ENCODE measurements around the gene MYO1A. TPM values are rescaled to one million over a fixed set of nuclear protein-coding genes. Genes with fewer than 3 reads are reported as not detected.
"Not testable (repeated sequence)": the region's sequence is repeated elsewhere in the genome, so short reads cannot be mapped to it uniquely, and the experiment has no call there.

MYO1A gene
- total RNA-seq, 2 experiments from 2014 or later = 0.82 to 1.5 TPM

DNA sequence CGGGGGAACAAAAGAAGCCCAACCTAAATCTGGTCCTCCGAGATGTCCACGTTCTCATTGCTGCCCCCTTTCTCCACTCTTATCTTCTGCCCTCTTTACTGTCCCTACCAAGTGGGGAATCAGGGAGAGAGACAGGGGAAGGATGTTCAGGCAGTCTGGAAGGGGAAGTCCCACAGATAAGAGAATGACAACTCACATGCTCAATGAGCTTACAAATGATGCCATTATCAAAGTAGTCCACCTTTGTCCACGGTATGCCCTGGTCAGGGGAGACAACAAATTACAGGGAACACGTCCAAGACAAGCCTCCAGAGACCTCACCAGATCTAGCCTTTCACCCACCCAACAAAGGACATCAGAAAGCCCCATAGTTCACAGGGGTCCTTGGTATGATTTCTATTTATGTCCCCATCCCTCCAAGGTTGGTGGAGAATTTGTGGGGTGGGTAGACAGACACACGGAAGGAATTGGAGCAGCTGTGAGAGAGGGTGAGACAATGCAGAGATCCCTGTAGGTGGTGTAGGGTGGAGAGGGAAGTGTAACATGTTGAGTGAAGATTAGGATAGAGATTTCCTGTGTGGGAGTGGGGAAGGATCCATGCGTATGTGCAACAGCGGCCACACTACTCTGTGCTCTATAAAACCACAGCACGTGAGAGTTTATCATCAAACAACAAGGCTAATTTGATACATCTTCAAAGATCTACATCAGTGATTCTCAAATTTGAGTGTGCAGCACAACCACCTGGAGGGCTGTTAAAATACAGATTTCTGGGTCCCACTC, 10.7 kb downstream of the MYO1A start:
- H3K4me1 Mint-ChIP-seq = no peaks in the 10 kb centered on the region
- ATAC-seq (no peak), DNase-seq (no peak)
- H3K4me3 Mint-ChIP-seq = no peak overlapping the region
- CTCF ChIA-PET = interaction anchor here (2.6 kb wide), 1 partner anchor 37 kb away, joined by 9 read pairs; no protein-coding TSS in a partner anchor
- H3K9me3 Mint-ChIP-seq (ENCODE audit: low read depth) = no peaks in the 10 kb centered on the region
- H3K27ac Mint-ChIP-seq = no peak overlapping the region
- no peaks in the 10 kb centered on the region for H3K36me3 Mint-ChIP-seq
- H3K27me3 Mint-ChIP-seq = peaks cover 3% of the 10 kb centered on the region

GRCh38 chr12:57037264-57037663, 12.7 kb downstream of the MYO1A start:
- CTCF ChIA-PET = interaction anchor here (1.7 to 2.4 kb wide), 3 partner anchors 23 to 75 kb away, joined by 4 to 10 read pairs (median 4); no protein-coding TSS in a partner anchor
- H3K27me3 Mint-ChIP-seq = peaks cover 3% of the 10 kb centered on the region
- H3K27ac Mint-ChIP-seq = no peak overlapping the region
- no peak overlapping the region for H3K4me3 Mint-ChIP-seq
- ATAC-seq (no peak), DNase-seq (no peak)
- H3K4me1 Mint-ChIP-seq = no peaks in the 10 kb centered on the region
- H3K36me3 Mint-ChIP-seq = no peaks in the 10 kb centered on the region
- no peaks in the 10 kb centered on the region for H3K9me3 Mint-ChIP-seq (ENCODE audit: low read depth)

DNA sequence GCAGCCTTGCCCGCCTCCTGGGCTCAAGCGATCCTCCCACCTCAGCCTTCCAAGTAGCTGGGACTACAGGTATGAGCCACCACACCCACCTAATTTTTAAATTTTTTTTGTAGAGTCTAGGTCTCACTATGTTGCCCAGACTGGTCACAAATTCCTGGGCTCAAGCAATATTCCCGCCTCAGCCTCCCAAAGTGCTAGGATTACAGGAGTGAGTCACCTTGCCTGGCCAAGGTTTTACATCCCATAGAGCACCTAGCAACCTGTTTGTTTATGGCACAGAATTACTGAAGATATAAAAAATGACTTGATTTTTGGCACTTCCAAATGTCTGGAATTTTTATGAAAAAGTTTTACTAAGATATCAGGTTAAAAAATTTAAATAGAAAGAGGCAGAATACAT, 16.5 kb downstream of the MYO1A start:
- Mint-ChIP-seq H3K4me1 (peaks cover 16% of the 10 kb centered on the region), H3K27ac (no peak overlapping the region), H3K4me3 (no peak overlapping the region), H3K36me3 (no peaks in the 10 kb centered on the region), H3K27me3 (no peaks in the 10 kb centered on the region), H3K9me3 (ENCODE audit: low read depth) (no peaks in the 10 kb centered on the region)
- ATAC-seq (no peak), DNase-seq (no peak)
- CTCF ChIA-PET = interaction anchor here (0.6 to 5.6 kb wide), 8 partner anchors 10 to 205 kb away, joined by 3 to 43 read pairs (median 6); partner anchors contain the start of genes MYO1A and STAT6

GRCh38 chr12:57031789-57032188, 18.1 kb downstream of the MYO1A start:
- ATAC-seq (no peak), DNase-seq (no peak)
- H3K9me3 Mint-ChIP-seq (ENCODE audit: low read depth) = no peaks in the 10 kb centered on the region
- H3K4me1 Mint-ChIP-seq = peaks cover 25% of the 10 kb centered on the region
- CTCF ChIA-PET = interaction anchor here (0.8 to 5.6 kb wide), 13 partner anchors 9 to 275 kb away, joined by 3 to 43 read pairs (median 6); partner anchors contain the start of genes MYO1A and STAT6
- H3K36me3 Mint-ChIP-seq = no peaks in the 10 kb centered on the region
- H3K27me3 Mint-ChIP-seq = no peaks in the 10 kb centered on the region
- H3K4me3 Mint-ChIP-seq = no peak overlapping the region
- H3K27ac Mint-ChIP-seq = no peak overlapping the region

- no peaks in the 10 kb centered on the region for H3K27me3 Mint-ChIP-seq
- DNase-seq (no peak), ATAC-seq (peak; percentile 53)
- CTCF ChIA-PET = interaction anchor here (0.7 to 5.6 kb wide), 14 partner anchors 8 to 274 kb away, joined by 3 to 43 read pairs (median 4); partner anchors contain the start of genes MYO1A, STAT6 and ZBTB39
- no peak overlapping the region for H3K4me3 Mint-ChIP-seq
- H3K4me1 Mint-ChIP-seq = peaks cover 25% of the 10 kb centered on the region
- no peaks in the 10 kb centered on the region for H3K36me3 Mint-ChIP-seq
- no peaks in the 10 kb centered on the region for H3K9me3 Mint-ChIP-seq (ENCODE audit: low read depth)
- peak overlapping the region; percentile 51 for H3K27ac Mint-ChIP-seq
These were observed 18.7 kb downstream of the MYO1A start for GRCh38 chr12:57031138-57031725.

- H3K9me3 Mint-ChIP-seq (ENCODE audit: low read depth) = no peaks in the 10 kb centered on the region
- peaks cover 1% of the 10 kb centered on the region for H3K27me3 Mint-ChIP-seq
- DNase-seq (no peak), ATAC-seq (no peak)
- peaks cover 25% of the 10 kb centered on the region for H3K4me1 Mint-ChIP-seq
- no peak overlapping the region for H3K27ac Mint-ChIP-seq
- CTCF ChIA-PET = interaction anchor here (2.4 to 5.6 kb wide), 3 partner anchors 19 to 82 kb away, joined by 7 to 43 read pairs (median 25); partner anchors contain the start of genes MYO1A and STAT6
- no peaks in the 10 kb centered on the region for H3K36me3 Mint-ChIP-seq
- H3K4me3 Mint-ChIP-seq = no peak overlapping the region
These were observed 20.5 kb downstream of the MYO1A start for GRCh38 chr12:57029457-57029856.

DNA sequence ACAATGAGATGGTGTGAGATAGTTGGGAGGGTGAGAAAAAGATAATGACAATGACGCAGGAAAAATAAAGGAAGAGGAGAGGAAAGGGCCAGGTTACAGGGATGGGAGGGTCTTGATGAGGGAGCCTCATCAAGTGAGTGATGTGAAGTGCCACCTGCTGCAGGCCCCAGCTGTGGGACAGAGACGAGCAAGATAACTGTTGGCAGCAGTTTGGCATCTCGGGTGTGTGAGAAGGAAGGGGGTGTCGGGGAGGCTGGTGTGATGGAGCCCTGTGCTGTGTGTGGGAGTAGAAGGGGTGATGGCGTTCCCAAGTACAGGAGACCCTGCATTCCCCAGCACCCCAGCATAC, 22.1 kb downstream of the MYO1A start:
- H3K4me1 Mint-ChIP-seq = peaks cover 25% of the 10 kb centered on the region
- ATAC-seq = no peak
- H3K9me3 Mint-ChIP-seq (ENCODE audit: low read depth) = no peaks in the 10 kb centered on the region
- no peak overlapping the region for H3K27ac Mint-ChIP-seq
- CTCF ChIA-PET = interaction anchor here (0.7 to 2.4 kb wide), 6 partner anchors 20 to 96 kb away, joined by 3 to 9 read pairs (median 3); partner anchors contain the start of gene STAT6
- H3K36me3 Mint-ChIP-seq = no peaks in the 10 kb centered on the region
- DNase-seq = no peak
- no peak overlapping the region for H3K4me3 Mint-ChIP-seq
- peaks cover 4% of the 10 kb centered on the region for H3K27me3 Mint-ChIP-seq

DNA sequence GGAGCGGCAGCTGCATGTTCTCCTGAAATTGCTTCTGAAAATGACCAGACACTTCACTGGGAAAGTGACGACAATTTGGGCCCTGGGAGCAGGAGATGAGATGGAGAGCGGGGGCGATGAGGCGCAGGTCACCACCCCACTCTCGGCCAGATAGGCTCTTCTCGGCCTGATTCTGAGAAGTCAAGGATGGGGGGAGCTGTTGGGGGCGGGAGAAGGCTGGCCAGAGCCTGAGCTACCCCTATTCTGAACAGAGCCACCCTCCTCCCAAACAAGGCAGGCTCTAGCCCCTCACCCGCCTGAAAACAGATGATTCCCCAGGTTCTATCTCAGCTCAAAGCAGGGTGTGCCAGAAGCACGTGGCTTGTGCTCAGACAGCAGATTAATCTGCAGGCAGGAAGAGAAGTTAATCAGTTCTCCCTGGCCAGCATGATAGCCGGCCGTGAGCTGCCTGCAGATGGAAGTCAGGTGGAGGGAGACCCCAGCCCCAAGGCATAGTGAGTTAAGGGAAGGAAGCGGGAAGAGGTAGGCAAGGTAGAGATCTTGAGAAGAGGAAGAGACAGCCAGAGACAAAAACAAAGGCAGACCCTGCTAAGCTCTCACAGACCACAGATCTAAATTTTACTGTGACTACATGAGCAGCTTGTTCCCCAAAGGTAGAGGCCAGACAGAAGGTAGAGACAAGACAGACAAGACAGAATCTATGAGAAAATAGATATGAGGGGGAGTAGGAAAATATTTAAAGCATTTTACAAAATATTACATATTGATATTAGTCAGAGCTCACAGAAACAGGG, 22.7 kb downstream of the MYO1A start:
- CTCF ChIA-PET = interaction anchor here (0.7 to 2.4 kb wide), 8 partner anchors 9 to 441 kb away, joined by 3 to 9 read pairs (median 3); partner anchors contain the start of gene STAT6
- no peaks in the 10 kb centered on the region for H3K9me3 Mint-ChIP-seq (ENCODE audit: low read depth)
- no peak overlapping the region for H3K4me3 Mint-ChIP-seq
- H3K4me1 Mint-ChIP-seq = peaks cover 25% of the 10 kb centered on the region
- ATAC-seq = no peak
- H3K27me3 Mint-ChIP-seq = peaks cover 4% of the 10 kb centered on the region
- no peak overlapping the region for H3K27ac Mint-ChIP-seq
- no peaks in the 10 kb centered on the region for H3K36me3 Mint-ChIP-seq
- no peak for DNase-seq

- CTCF ChIA-PET = interaction anchor here (1.1 kb wide), 1 partner anchor 14 kb away, joined by 4 read pairs; no protein-coding TSS in a partner anchor
- ATAC-seq (no peak), DNase-seq (no peak)
- Mint-ChIP-seq H3K36me3 (no peaks in the 10 kb centered on the region), H3K9me3 (ENCODE audit: low read depth) (no peaks in the 10 kb centered on the region), H3K4me3 (no peak overlapping the region), H3K4me1 (peaks cover 8% of the 10 kb centered on the region), H3K27ac (no peak overlapping the region), H3K27me3 (peaks cover 4% of the 10 kb centered on the region)
These were observed 24.7 kb downstream of the MYO1A start for GRCh38 chr12:57025196-57025595.

DNA sequence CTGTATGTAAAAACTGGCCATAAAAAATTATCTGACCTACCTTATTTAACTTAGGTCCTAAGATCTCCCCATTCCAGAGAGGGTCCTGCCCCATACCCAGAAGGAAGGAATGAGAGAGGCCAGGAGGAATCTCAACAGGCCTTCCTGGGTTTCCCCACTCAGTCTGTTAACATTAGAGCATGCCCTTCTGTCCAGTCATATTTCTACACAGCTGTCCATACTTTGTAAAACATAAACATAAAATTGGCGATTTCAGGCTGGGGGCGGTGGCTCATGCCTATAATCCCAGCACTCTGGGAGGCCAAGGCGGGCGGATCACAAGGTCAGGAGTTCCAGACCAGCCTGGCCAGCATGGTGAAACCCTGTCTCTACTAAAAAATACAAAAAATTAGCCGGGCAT, 27.6 kb downstream of the MYO1A start:
- not testable (repeated sequence) for H3K27ac Mint-ChIP-seq; DNase-seq; ATAC-seq; H3K27me3 Mint-ChIP-seq; H3K4me3 Mint-ChIP-seq; H3K9me3 Mint-ChIP-seq (ENCODE audit: low read depth); H3K4me1 Mint-ChIP-seq; H3K36me3 Mint-ChIP-seq
- CTCF ChIA-PET = interaction anchor here (1.3 to 1.4 kb wide), 2 partner anchors 9 to 10 kb away, joined by 3 read pairs; no protein-coding TSS in a partner anchor

GRCh38 chr12:57019983-57020719, 29.8 kb downstream of the MYO1A start:
- H3K9me3 Mint-ChIP-seq (ENCODE audit: low read depth) = no peaks in the 10 kb centered on the region
- ATAC-seq (no peak), DNase-seq (no peak)
- peaks cover 10% of the 10 kb centered on the region for H3K27me3 Mint-ChIP-seq
- CTCF ChIA-PET = interaction anchor here (1.8 to 5.4 kb wide), 2 partner anchors 9 to 13 kb away, joined by 4 to 20 read pairs; partner anchors contain the start of gene ZBTB39
- no peak overlapping the region for H3K27ac Mint-ChIP-seq
- no peaks in the 10 kb centered on the region for H3K4me1 Mint-ChIP-seq
- no peak overlapping the region for H3K4me3 Mint-ChIP-seq
- H3K36me3 Mint-ChIP-seq = no peaks in the 10 kb centered on the region

GRCh38 chr12:57018906-57019305, 31.0 kb downstream of the MYO1A start:
- peaks cover 18% of the 10 kb centered on the region for H3K27me3 Mint-ChIP-seq
- DNase-seq (no peak), ATAC-seq (no peak)
- no peaks in the 10 kb centered on the region for H3K9me3 Mint-ChIP-seq (ENCODE audit: low read depth)
- H3K36me3 Mint-ChIP-seq = no peaks in the 10 kb centered on the region
- no peak overlapping the region for H3K27ac Mint-ChIP-seq
- no peaks in the 10 kb centered on the region for H3K4me1 Mint-ChIP-seq
- CTCF ChIA-PET = interaction anchor here (1.3 to 5.4 kb wide), 7 partner anchors 8 to 224 kb away, joined by 3 to 20 read pairs (median 4); partner anchors contain the start of gene ZBTB39
- H3K4me3 Mint-ChIP-seq = no peak overlapping the region
